Activated CD8-positive, alpha-beta memory T cell treated with anti-CD3 and anti-CD28 coated beads for 36 hours (primary cell): ENCODE results near the gene MDM4. TPM values are rescaled to one million over a fixed set of nuclear protein-coding genes. Genes with fewer than 3 reads are reported as not detected.

Experiments
- total RNA-seq, 2 experiments: library from RNA; stranded (reverse); gene quantifications; one replicate each; pipeline ENCODE4 v1.2.3, GENCODE V29; 2021

The MDM4 gene
- total RNA-seq, 2 experiments from 2014 or later, result 64.5 to 66.4 TPM

Other genes starting within 250 kb of the MDM4 start
- gene PLEKHA6, start 156.5 kb upstream of the MDM4 start, total RNA-seq, result under 1 TPM; 0.23 to 0.25 TPM
- 10 to 100 TPM; 72.8 to 75.8 TPM for gene PPP1R15B, start 104.6 kb upstream of the MDM4 start, total RNA-seq
- gene PIK3C2B, start 21.6 kb upstream of the MDM4 start, total RNA-seq, result 10 to 100 TPM; 23.3 to 25.0 TPM
- under 1 TPM in 1 of 2 experiments, not detected in 1; 0.15 TPM for gene LRRN2, start 169.3 kb downstream of the MDM4 start, total RNA-seq